Activated CD4-positive, alpha-beta T cell treated with anti-CD3 and anti-CD28 coated beads, Interleukin-2, amount 10 ng/mL, durations not matched to agents 24 days and 14 days (primary cell): ENCODE results near the gene SORCS2. TPM values are rescaled to one million over a fixed set of nuclear protein-coding genes. Genes with fewer than 3 reads are reported as not detected.

Source experiments
- DNase-seq: peaks from one replicate; pipeline ENCODE4 v3.0.0; 2022
- H3K27ac Mint-ChIP-seq: one replicate; pipeline ENCODE4 v1.8.0; 2022; ENCODE audit warnings: mild to moderate bottlenecking, mixed read lengths
- H3K27me3 Mint-ChIP-seq: one replicate; pipeline ENCODE4 v1.8.0; 2022; ENCODE audit warnings: mixed read lengths
- H3K36me3 Mint-ChIP-seq: one replicate; pipeline ENCODE4 v1.8.0; 2022; ENCODE audit warnings: low read depth, mild to moderate bottlenecking, mixed read lengths
- H3K4me1 Mint-ChIP-seq: one replicate; pipeline ENCODE4 v1.8.0; 2021; ENCODE audit warnings: mixed read lengths
- H3K4me3 Mint-ChIP-seq: one replicate; pipeline ENCODE4 v1.8.0; 2022; ENCODE audit warnings: mild to moderate bottlenecking, moderate library complexity, mixed read lengths
- H3K9me3 Mint-ChIP-seq: one replicate; pipeline ENCODE4 v1.8.0; 2021; ENCODE audit warnings: mixed read lengths
- intact Hi-C: fragments of 100-400 bp; cut with micrococcal nuclease; formaldehyde crosslinking; loops from one replicate; pipeline ENCODE4 v1.15.1; 2023
- total RNA-seq: library from RNA; stranded (reverse); gene quantifications from 2 replicates; pipeline ENCODE4 v1.2.3, GENCODE V29; 2022

SORCS2 gene
- total RNA-seq, 1 donor from 2014 or later, result not detected

DNA sequence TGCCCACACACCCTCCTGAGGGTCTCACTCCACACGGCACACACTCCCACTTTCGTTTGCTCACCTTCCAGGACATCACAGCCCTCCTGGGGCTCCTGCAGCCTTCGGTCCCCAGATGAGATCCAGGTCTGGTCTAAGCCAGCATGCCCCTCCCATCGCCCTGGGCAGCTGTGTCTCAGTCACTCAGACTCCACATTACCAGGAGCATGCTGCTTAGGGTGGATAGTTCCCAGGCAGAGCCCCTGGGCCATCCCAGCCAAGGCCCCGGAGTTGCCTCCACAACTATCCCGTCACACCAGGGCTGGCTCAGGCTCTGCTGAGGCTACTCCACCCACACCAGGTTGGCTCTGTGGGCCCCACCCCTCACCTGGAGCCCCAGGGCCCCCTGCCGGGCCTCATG, 292.8 kb downstream of the SORCS2 start:
- Mint-ChIP-seq H3K27me3 (no peaks in the 10 kb centered on the region), H3K27ac (no peak overlapping the region), H3K4me1 (no peaks in the 10 kb centered on the region), H3K9me3 (no peaks in the 10 kb centered on the region), H3K36me3 (no peaks in the 10 kb centered on the region), H3K4me3 (no peak overlapping the region)
- no peak for DNase-seq
- intact Hi-C loops, result no loop called here

DNA sequence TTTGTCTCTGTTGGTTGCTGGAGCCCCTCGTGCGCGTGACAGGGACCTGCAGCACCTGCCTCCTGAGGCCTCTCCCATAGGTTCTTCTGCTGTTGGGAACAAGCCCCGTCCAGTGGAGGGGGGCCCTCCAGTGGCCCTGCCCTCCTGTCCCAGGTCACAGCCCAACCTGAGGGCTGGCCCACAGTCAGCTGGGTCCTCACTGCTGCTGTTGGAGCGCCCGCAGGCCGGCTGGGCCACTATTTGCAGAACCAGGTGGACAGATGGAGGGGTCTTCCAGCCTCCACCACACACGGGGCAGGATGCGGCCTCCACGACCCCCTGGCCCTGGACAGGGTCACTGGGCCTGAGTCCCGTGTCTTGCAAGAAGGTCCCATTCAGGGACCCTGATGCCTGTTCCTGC, 293.8 kb downstream of the SORCS2 start:
- intact Hi-C loops, result no loop called here
- H3K36me3 Mint-ChIP-seq, result no peaks in the 10 kb centered on the region
- no peaks in the 10 kb centered on the region for H3K4me1 Mint-ChIP-seq
- H3K27ac Mint-ChIP-seq, result no peak overlapping the region
- no peak for DNase-seq
- no peaks in the 10 kb centered on the region for H3K9me3 Mint-ChIP-seq
- no peaks in the 10 kb centered on the region for H3K27me3 Mint-ChIP-seq
- H3K4me3 Mint-ChIP-seq, result no peak overlapping the region

DNA sequence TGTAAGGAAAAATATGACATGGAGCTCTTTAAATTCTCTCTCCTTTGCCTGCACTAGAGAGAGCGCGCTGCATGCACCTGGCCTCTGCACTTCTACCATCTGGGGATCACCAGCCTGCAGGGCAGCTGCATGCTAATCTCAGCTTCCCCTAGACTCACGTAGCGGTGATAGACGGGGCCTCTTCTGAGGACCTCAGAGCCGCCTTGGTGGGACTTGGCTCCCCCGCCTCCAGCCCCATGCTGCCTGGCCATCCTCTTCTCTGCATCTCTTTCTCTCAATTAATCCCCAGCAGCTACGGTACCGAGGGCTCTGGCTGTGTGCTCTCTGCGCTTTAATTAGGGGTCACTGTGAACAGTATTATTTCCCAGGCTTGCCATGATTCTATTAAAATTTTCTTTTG, 295.2 kb downstream of the SORCS2 start:
- DNase-seq, result no peak
- H3K27me3 Mint-ChIP-seq, result no peaks in the 10 kb centered on the region
- no peaks in the 10 kb centered on the region for H3K36me3 Mint-ChIP-seq
- H3K27ac Mint-ChIP-seq, result no peak overlapping the region
- no peaks in the 10 kb centered on the region for H3K9me3 Mint-ChIP-seq
- no peak overlapping the region for H3K4me3 Mint-ChIP-seq
- no peaks in the 10 kb centered on the region for H3K4me1 Mint-ChIP-seq
- intact Hi-C loops, result no loop called here

DNA sequence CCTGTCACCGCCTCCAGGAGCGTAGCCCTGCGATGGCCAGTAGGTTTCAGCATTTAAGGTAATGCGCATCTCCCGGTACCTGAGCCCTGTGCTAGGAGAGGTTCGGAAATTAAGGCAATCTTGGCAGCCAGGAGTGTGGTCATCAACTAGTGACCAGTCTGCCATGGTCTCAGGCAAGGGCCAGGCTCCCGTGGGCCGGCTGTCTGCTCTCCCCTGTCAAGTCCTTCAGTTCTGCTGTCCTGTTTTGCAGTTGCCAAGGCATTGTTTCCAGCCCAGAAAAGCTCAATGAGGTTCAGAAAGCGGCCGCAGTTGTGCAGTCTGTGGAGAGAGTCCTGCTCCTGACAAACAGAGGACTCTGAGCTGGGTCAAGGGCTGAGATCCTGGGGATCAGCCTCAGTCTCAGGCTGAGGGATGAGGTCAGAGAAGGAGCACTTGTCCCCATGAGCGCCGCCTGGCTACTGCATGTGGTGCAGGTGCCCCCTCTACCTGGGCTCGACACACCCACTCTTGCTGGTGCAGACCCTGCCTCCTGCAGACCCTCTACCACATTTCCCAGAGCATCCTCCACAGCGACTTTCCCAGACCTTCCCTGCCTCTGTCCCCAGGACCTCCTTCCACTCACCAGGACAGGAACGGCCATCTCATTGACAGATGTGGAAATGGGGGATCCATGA, 295.8 kb downstream of the SORCS2 start:
- no peaks in the 10 kb centered on the region for H3K4me1 Mint-ChIP-seq
- intact Hi-C loops, result no loop called here
- H3K9me3 Mint-ChIP-seq, result no peaks in the 10 kb centered on the region
- no peaks in the 10 kb centered on the region for H3K36me3 Mint-ChIP-seq
- DNase-seq, result no peak
- no peak overlapping the region for H3K4me3 Mint-ChIP-seq
- H3K27me3 Mint-ChIP-seq, result no peaks in the 10 kb centered on the region
- no peak overlapping the region for H3K27ac Mint-ChIP-seq

DNA sequence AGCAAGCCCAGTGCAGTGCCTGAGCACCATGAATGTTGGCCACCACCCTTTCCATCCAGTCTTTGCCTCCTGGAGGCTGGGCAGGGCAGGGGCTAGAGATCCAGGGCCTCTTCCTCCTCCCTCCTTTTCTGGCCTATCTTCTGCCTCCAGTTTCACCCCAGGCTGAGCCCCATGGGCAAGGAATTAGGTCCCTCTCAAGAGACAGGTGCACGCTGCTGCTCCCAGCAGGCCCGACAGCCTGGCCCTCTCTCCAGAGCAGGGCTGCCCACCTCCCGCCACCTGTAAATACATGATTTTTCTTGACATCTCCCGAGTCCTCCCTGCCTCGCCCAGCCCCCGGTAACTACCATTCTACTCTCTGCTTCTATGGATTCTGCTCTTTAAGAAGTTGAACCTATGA, 299.6 kb downstream of the SORCS2 start:
- H3K4me3 Mint-ChIP-seq, result no peak overlapping the region
- intact Hi-C loops, result no loop called here
- DNase-seq, result no peak
- H3K27me3 Mint-ChIP-seq, result no peaks in the 10 kb centered on the region
- H3K27ac Mint-ChIP-seq, result no peak overlapping the region
- no peaks in the 10 kb centered on the region for H3K36me3 Mint-ChIP-seq
- H3K9me3 Mint-ChIP-seq, result no peaks in the 10 kb centered on the region
- H3K4me1 Mint-ChIP-seq, result no peaks in the 10 kb centered on the region

DNA sequence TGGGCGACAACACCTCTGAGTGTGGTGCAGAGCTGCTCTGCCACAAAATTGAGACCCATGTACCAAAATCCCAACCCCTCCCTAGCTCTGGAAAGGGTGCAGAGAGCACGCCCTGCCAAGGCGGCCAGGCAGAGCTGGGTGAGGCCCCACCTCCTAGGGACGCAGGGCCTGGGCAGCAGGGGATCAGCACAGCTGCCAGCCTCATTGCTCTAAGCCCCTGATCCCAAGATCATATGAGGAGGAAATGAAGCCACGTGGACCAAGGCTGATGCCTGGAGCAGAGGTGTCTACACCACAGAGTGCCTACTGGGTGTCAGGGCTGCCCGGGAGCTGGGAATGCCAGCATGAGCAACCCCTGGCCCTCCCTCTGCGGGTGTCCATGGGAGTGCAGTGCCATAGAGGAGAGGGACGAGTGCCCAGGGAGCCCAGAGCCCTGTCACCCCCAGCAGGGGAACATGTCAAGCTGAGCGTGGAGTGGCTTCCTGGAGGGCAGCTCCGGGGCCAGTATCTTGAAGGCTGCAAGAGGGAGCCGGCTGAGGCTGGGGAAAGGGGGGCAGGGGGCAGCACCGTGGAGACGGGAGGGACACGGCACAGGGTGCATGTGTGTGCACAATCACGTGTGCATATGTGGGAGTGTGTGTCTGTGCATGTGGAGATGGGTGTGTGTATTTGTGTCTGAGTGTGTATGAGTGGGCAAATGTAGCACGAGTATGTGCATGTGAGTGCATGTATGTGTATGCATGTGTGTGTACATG, 306.3 kb downstream of the SORCS2 start:
- Mint-ChIP-seq H3K27me3 (peaks cover 2% of the 10 kb centered on the region), H3K4me3 (no peak overlapping the region), H3K9me3 (no peaks in the 10 kb centered on the region), H3K27ac (no peak overlapping the region), H3K4me1 (no peaks in the 10 kb centered on the region), H3K36me3 (no peaks in the 10 kb centered on the region)
- DNase-seq, result no peak
- intact Hi-C loops, result no loop called here

DNA sequence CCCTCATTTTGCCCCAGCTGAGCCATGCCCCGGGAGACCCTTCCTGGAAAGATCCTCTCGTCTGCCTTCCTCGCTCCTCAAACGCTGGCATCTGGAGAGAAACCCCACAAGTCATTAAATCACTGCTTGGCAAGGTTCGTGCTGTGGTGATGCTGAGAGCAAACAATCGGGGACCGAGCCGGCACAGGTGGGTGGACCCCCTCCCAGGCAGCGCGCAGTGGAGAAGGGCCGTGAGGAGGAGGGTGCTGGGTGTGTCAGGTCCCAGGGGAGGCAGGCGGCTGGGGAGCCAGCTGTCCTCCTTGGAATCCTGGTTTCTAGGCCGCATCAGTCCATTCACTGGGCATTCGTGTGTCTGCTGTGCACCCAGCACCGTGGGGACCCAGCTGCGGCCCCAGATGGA, 307.3 kb downstream of the SORCS2 start:
- Mint-ChIP-seq H3K27me3 (peaks cover 2% of the 10 kb centered on the region), H3K4me3 (no peak overlapping the region), H3K36me3 (no peaks in the 10 kb centered on the region), H3K4me1 (no peaks in the 10 kb centered on the region), H3K9me3 (no peaks in the 10 kb centered on the region), H3K27ac (no peak overlapping the region)
- intact Hi-C loops, result no loop called here
- no peak for DNase-seq

DNA sequence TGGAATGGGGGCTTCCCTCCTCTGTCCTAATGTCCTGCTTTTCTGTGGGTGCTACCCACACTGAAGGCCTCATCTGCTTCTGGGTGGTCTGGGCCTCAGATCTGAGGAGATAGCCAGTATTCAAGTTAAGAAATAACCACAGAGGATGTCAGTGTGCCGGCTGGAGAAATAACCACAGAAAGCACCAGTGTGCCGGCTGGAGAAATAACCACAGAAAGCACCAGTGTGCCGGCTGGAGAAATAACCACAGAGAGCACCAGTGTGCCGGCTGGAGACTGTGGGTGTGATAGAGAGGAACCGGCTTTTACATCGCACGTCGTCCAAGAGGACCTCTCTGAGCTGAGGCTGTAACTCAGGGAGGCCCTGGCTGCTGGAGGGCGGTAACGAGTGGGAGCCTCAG, 308.1 kb downstream of the SORCS2 start:
- no peaks in the 10 kb centered on the region for H3K4me1 Mint-ChIP-seq
- intact Hi-C loops, result no loop called here
- H3K36me3 Mint-ChIP-seq, result no peaks in the 10 kb centered on the region
- H3K9me3 Mint-ChIP-seq, result no peaks in the 10 kb centered on the region
- no peak overlapping the region for H3K4me3 Mint-ChIP-seq
- H3K27ac Mint-ChIP-seq, result no peak overlapping the region
- H3K27me3 Mint-ChIP-seq, result peaks cover 2% of the 10 kb centered on the region
- DNase-seq, result no peak

DNA sequence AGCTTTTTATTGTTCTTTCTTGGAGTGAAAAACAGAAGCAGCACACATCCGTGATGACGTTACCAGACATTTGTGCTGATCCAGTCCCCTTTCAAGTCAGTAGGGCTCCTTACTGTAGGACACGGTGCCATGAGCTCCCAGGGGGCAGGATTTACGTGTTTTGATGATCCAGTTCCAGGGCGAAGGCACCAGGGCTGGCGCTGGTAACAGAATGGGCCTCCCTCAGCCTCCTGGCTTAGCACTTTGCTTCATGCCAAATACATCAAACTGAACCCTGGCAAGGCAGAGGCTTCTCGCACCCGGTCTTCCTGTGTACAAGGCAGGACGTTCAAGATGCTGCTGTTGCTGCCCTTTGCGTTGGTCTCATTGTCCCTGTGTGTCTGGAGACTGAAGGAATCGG, 309.0 kb downstream of the SORCS2 start:
- Mint-ChIP-seq H3K27me3 (peaks cover 2% of the 10 kb centered on the region), H3K9me3 (no peaks in the 10 kb centered on the region), H3K27ac (no peak overlapping the region), H3K4me1 (no peaks in the 10 kb centered on the region), H3K4me3 (no peak overlapping the region), H3K36me3 (no peaks in the 10 kb centered on the region)
- intact Hi-C loops, result no loop called here
- DNase-seq, result no peak

DNA sequence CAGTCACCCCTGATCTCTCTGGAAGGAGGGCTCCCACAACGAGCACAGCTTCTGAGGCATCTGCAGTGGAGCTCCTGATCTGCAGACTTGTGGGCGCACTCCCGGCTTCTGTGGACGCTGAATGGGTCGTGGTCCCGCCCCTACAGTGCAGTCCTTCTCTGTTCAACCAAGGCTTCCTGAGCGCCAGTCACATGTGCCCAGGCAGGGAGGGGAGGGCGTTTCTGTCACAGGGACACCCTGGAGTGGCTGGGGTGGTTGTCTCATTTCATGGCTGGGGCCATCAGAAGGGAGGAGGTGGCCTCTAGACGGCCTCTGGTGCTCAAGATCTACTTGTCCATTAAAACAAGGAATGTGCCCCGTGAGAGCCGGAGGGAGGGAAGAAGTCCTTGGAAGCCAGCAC, 309.5 kb downstream of the SORCS2 start:
- intact Hi-C loops, result no loop called here
- DNase-seq, result no peak
- Mint-ChIP-seq H3K4me1 (no peaks in the 10 kb centered on the region), H3K36me3 (no peaks in the 10 kb centered on the region), H3K9me3 (no peaks in the 10 kb centered on the region), H3K27ac (no peak overlapping the region), H3K27me3 (peaks cover 5% of the 10 kb centered on the region), H3K4me3 (no peak overlapping the region)

DNA sequence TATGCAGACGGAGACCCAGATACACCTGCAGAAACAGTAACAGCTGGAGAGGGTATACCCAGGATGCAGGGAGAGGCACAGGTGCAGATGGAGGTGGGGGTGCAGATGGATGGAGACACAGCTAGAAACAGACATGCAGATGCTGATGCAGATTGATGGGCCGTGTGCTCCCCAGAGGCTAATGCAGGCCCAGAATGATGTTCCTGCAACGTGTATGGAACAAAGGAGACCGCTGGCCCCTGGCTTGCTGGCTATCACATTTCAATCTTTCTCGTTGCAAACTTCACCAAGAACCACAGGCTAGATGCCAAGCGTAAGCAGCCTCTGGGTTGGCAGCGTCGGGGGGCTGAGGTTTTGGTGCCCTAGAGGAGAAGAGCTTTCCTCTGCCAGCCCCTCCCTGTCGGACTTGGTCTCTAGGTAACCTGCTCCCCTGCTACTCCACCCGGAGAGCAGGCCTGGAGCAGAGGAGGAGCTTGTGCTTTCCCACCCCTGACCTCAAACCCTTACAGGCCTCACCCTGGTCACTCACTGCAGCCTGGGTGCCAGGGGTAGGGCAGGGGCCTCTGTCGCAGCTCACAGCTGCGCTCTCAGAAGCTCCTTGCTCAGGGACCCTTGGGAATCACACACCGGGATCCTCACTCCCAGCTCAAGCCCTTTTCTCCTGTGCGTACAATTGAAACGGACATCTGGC, 311.4 kb downstream of the SORCS2 start:
- Mint-ChIP-seq H3K27ac (no peak overlapping the region), H3K27me3 (peaks cover 10% of the 10 kb centered on the region), H3K4me1 (peaks cover 2% of the 10 kb centered on the region), H3K36me3 (no peaks in the 10 kb centered on the region), H3K4me3 (no peak overlapping the region), H3K9me3 (no peaks in the 10 kb centered on the region)
- intact Hi-C loops, result no loop called here
- no peak for DNase-seq

DNA sequence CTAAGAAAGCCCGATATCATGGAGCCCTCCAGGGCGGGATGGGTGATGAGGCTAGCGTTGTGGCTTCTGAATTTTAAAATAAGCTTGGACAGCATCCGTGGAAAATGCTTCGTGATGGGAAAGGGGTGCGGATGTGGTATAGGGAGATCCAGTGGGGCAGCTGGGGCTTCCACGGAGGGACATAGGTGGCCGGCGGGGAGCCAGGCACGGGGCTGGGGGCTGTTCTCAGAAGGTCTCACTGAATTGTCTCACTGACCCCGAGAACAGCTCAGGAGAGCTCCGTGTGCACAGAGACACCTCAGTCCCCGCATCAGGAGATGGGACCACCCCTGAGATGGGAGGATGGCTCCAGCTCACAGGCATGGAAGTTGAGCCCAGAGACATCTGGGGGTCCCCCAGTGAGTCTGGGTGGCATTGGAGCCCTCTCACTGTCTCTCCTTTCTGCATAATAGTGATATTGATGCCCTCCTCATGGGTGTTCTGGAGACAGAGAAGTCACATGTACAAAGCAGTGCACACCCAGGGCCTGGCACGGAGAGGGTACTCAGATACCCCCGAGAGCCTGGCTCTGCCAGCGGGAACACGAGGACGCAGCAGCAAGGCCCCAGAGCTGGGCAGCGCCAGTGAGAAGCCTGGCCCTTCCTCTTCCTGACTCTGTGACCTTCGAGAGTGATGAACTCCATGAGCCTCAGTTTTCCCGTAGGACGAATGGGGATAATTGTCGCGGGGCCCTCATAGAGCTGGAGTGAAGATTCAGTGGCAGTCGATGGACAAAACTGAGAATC, 313.0 kb downstream of the SORCS2 start:
- intact Hi-C loops, result no loop called here
- H3K4me3 Mint-ChIP-seq, result no peak overlapping the region
- no peak overlapping the region for H3K27ac Mint-ChIP-seq

DNA sequence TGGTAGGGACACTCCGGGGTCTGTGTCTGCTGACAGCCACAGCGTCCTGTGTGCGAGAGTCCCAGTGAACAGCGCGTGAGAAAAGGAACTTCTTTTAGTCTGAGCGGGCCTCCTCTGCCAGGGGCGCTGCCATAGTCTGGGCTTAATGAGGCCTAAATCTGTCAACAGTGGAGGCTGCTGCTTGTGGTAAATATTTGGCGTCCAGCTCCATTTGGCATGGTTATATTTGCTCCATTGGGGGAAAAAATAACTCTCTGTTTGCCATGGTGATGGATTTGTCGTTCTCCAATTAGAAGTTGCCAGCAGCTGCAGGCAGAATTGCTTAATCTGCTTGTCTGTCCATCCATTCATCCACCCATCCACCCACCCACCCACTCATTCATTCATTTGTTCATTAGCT, 313.8 kb downstream of the SORCS2 start:
- H3K27ac Mint-ChIP-seq, result no peak overlapping the region
- intact Hi-C loops, result no loop called here
- H3K36me3 Mint-ChIP-seq, result no peaks in the 10 kb centered on the region

More for the DNA sequence above, 313.0 kb downstream of the SORCS2 start:
- DNase-seq, result no peak
- peaks cover 10% of the 10 kb centered on the region for H3K27me3 Mint-ChIP-seq
- no peaks in the 10 kb centered on the region for H3K9me3 Mint-ChIP-seq
- peaks cover 2% of the 10 kb centered on the region for H3K4me1 Mint-ChIP-seq
- no peaks in the 10 kb centered on the region for H3K36me3 Mint-ChIP-seq

DNA sequence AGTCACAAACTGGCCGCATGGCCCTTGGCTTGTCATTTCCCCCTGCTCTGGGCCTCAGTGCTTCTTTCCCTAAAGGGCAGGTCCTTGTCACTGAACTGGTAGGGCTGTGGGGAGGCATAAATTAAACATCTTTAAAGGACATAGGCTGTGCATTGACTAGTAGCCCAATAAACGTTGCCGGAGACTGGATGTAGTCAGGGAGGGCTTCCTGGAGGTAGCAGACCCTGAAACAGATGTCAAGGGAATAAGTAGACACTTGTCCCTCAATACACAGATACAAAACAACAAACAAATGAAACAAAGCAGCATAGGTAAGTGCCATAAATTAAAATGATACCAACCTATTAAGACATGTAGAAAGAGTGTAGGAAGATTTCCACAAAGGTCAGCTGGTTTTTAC, 314.2 kb downstream of the SORCS2 start:
- intact Hi-C loops, result no loop called here
- H3K27ac Mint-ChIP-seq, result no peak overlapping the region
- no peaks in the 10 kb centered on the region for H3K9me3 Mint-ChIP-seq
- DNase-seq, result no peak
- peaks cover 2% of the 10 kb centered on the region for H3K4me1 Mint-ChIP-seq
- H3K4me3 Mint-ChIP-seq, result no peak overlapping the region
- peaks cover 14% of the 10 kb centered on the region for H3K27me3 Mint-ChIP-seq
- no peaks in the 10 kb centered on the region for H3K36me3 Mint-ChIP-seq

More for the DNA sequence above, 313.8 kb downstream of the SORCS2 start:
- Mint-ChIP-seq H3K27me3 (peaks cover 14% of the 10 kb centered on the region), H3K4me3 (no peak overlapping the region), H3K4me1 (peaks cover 2% of the 10 kb centered on the region), H3K9me3 (no peaks in the 10 kb centered on the region)
- DNase-seq, result no peak
